ENCODE data around the gene ZFYVE28.

Gene ZFYVE28

DNA sequence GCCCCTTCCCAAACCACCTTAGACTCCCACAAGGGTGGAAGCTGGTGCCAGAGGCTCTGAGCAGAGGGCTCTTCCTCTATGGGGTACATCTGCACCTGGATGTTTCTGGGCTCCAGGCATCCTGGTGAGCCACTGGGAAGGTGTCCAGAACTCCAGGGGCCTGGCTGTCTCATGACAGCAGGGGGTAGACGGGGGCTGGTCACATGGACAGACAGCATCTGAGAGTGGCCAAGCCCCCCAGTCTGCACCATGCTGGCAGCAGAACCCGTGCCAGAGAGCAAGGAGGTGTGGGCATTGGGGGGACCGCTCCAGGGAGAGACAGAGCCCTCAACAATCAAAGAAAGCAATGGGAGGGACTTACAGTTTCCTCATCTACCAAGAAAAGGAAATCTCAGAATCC, 39.5 kb downstream of the ZFYVE28 start:
- Histone ChIP-seq H3K27ac (ENCODE audit: low read length) (no peak overlapping the region), H3K27me3 (ENCODE audit: low read depth, low read length) (no peaks in the 10 kb centered on the region), H3K4me3 (ENCODE audit: low read depth in 1 of 2, low read length in 2 of 2) (no peak overlapping the region), H3K36me3 (ENCODE audit: control insufficient read depth in 1 of 2, insufficient read depth in 2 of 2, low read length in 2 of 2) (no peaks in the 10 kb centered on the region), H3K9me3 (ENCODE audit: control insufficient read depth in 1 of 2, low read length in 2 of 2) (no peaks in the 10 kb centered on the region), H3K4me1 (ENCODE audit: control insufficient read depth in 1 of 2, insufficient read depth in 2 of 2, low read length in 2 of 2) (no peaks in the 10 kb centered on the region)

DNA sequence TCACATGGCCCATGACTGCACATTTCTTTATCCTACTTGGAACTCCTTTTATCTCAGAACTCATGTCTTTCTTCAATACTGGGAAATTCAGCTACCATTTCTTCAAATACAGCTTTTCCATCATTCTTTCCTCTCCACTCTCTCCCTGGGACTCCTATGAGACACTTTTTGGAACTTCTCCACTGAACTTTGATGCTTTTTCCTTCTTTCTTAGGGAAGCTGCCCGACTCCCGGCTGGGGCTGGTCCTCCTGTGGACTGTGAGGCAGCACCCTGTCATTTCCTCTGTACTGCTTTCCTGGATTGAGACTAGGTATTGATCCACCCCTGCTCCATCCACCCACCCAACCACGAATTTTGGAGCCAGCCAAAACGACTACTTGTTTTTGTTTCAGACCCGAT, 40.0 kb downstream of the ZFYVE28 start:
- H3K9me3 ChIP-seq (ENCODE audit: control insufficient read depth in 1 of 2, low read length in 2 of 2), result no peaks in the 10 kb centered on the region
- H3K36me3 ChIP-seq (ENCODE audit: control insufficient read depth in 1 of 2, insufficient read depth in 2 of 2, low read length in 2 of 2), result no peaks in the 10 kb centered on the region
- H3K27me3 ChIP-seq (ENCODE audit: low read depth, low read length), result no peaks in the 10 kb centered on the region
- no peak overlapping the region for H3K4me3 ChIP-seq (ENCODE audit: low read depth in 1 of 2, low read length in 2 of 2)
- no peaks in the 10 kb centered on the region for H3K4me1 ChIP-seq (ENCODE audit: control insufficient read depth in 1 of 2, insufficient read depth in 2 of 2, low read length in 2 of 2)
- no peak overlapping the region for H3K27ac ChIP-seq (ENCODE audit: low read length)

GRCh38 chr4:2377241-2377640, 41.2 kb downstream of the ZFYVE28 start:
- Histone ChIP-seq H3K9me3 (ENCODE audit: control insufficient read depth in 1 of 2, low read length in 2 of 2) (no peaks in the 10 kb centered on the region), H3K36me3 (ENCODE audit: control insufficient read depth in 1 of 2, insufficient read depth in 2 of 2, low read length in 2 of 2) (no peaks in the 10 kb centered on the region), H3K27me3 (ENCODE audit: low read depth, low read length) (no peaks in the 10 kb centered on the region), H3K4me3 (ENCODE audit: low read depth in 1 of 2, low read length in 2 of 2) (no peak overlapping the region), H3K4me1 (ENCODE audit: control insufficient read depth in 1 of 2, insufficient read depth in 2 of 2, low read length in 2 of 2) (no peaks in the 10 kb centered on the region), H3K27ac (ENCODE audit: low read length) (no peak overlapping the region)

DNA sequence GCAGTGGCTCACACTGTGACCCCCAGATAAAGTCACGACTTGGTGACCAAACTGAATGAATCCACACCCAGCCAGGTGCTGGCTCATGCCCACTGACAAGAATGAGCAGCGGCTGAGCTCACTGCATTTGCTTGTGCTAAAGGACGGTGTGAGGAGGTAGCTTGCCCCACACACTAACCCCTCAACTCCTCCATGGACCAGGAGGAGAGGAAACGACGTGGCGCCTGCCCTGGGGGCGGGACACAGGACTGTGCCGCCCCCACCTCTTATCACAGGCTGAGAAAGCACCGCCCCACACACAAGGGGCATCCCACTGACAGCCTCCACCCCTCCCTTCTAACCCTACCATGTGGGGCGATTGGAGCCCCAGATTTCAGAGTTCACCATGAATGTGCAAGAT, 43.0 kb downstream of the ZFYVE28 start:
- no peaks in the 10 kb centered on the region for H3K27me3 ChIP-seq (ENCODE audit: low read depth, low read length)
- no peak overlapping the region for H3K27ac ChIP-seq (ENCODE audit: low read length)
- no peaks in the 10 kb centered on the region for H3K36me3 ChIP-seq (ENCODE audit: control insufficient read depth in 1 of 2, insufficient read depth in 2 of 2, low read length in 2 of 2)
- H3K9me3 ChIP-seq (ENCODE audit: control insufficient read depth in 1 of 2, low read length in 2 of 2), result no peaks in the 10 kb centered on the region
- H3K4me1 ChIP-seq (ENCODE audit: control insufficient read depth in 1 of 2, insufficient read depth in 2 of 2, low read length in 2 of 2), result no peaks in the 10 kb centered on the region
- H3K4me3 ChIP-seq (ENCODE audit: low read depth in 1 of 2, low read length in 2 of 2), result no peak overlapping the region

DNA sequence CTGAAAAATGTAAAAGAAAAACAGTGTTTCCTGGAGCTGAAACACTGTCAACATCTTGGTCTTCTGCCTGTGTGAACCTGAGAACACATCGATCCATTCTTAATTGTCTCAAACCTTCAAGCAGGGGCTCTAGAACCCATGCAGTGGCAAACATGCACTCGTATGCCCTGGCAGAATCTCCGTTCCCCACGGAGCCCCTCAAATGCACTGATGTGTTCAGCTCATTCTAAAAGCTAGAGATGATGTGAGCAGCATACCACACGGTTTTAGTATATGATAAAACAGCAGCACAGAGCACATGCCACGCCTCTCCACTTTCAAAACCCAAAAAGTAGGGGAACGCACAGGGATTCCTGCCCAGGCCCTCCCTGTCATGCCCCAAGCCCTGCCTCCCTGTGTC, 44.9 kb downstream of the ZFYVE28 start:
- H3K36me3 ChIP-seq (ENCODE audit: control insufficient read depth in 1 of 2, insufficient read depth in 2 of 2, low read length in 2 of 2), result no peaks in the 10 kb centered on the region
- no peak overlapping the region for H3K4me3 ChIP-seq (ENCODE audit: low read depth in 1 of 2, low read length in 2 of 2)
- H3K4me1 ChIP-seq (ENCODE audit: control insufficient read depth in 1 of 2, insufficient read depth in 2 of 2, low read length in 2 of 2), result no peaks in the 10 kb centered on the region
- peaks cover 0 to 9% of the 10 kb centered on the region in 2 donors for H3K9me3 ChIP-seq (ENCODE audit: control insufficient read depth in 1 of 2, low read length in 2 of 2)
- no peak overlapping the region for H3K27ac ChIP-seq (ENCODE audit: low read length)
- H3K27me3 ChIP-seq (ENCODE audit: low read depth, low read length), result no peaks in the 10 kb centered on the region

DNA sequence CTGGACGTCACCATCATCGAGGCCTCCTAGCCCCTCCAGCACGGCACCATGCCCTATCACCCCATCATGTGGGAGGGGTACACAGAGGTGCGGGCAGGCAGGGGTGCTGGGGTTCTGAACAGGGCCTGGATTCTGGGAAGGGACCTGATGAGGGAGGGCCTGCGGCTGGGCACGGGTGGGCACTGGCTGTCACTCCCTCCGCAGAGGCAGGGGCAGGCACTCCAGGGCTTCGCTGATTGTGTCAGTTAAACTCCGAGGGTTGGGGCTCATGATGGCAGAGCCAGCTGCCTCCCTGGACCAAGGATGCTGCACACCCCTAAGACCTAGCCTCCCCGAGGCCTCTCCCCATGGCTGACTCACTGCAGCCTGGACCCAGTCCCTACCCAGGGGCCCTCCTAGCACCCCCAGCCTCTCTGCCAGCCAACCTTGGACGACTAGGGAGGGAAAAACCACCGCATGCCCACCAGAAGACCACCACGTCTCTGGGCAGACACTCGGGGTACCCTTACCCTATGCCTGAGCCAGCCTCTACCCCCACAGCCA, 45.9 kb downstream of the ZFYVE28 start:
- no peaks in the 10 kb centered on the region for H3K36me3 ChIP-seq (ENCODE audit: control insufficient read depth in 1 of 2, insufficient read depth in 2 of 2, low read length in 2 of 2)
- no peak overlapping the region for H3K4me3 ChIP-seq (ENCODE audit: low read depth in 1 of 2, low read length in 2 of 2)
- peaks cover 0 to 9% of the 10 kb centered on the region in 2 donors for H3K9me3 ChIP-seq (ENCODE audit: control insufficient read depth in 1 of 2, low read length in 2 of 2)
- no peak overlapping the region for H3K27ac ChIP-seq (ENCODE audit: low read length)
- no peaks in the 10 kb centered on the region for H3K4me1 ChIP-seq (ENCODE audit: control insufficient read depth in 1 of 2, insufficient read depth in 2 of 2, low read length in 2 of 2)
- no peaks in the 10 kb centered on the region for H3K27me3 ChIP-seq (ENCODE audit: low read depth, low read length)

GRCh38 chr4:2371765-2372487, 46.5 kb downstream of the ZFYVE28 start:
- Histone ChIP-seq H3K4me1 (ENCODE audit: control insufficient read depth in 1 of 2, insufficient read depth in 2 of 2, low read length in 2 of 2) (no peaks in the 10 kb centered on the region), H3K27ac (ENCODE audit: low read length) (no peak overlapping the region), H3K36me3 (ENCODE audit: control insufficient read depth in 1 of 2, insufficient read depth in 2 of 2, low read length in 2 of 2) (no peaks in the 10 kb centered on the region), H3K4me3 (ENCODE audit: low read depth in 1 of 2, low read length in 2 of 2) (no peak overlapping the region), H3K9me3 (ENCODE audit: control insufficient read depth in 1 of 2, low read length in 2 of 2) (peaks cover 0 to 9% of the 10 kb centered on the region in 2 donors), H3K27me3 (ENCODE audit: low read depth, low read length) (no peaks in the 10 kb centered on the region)

DNA sequence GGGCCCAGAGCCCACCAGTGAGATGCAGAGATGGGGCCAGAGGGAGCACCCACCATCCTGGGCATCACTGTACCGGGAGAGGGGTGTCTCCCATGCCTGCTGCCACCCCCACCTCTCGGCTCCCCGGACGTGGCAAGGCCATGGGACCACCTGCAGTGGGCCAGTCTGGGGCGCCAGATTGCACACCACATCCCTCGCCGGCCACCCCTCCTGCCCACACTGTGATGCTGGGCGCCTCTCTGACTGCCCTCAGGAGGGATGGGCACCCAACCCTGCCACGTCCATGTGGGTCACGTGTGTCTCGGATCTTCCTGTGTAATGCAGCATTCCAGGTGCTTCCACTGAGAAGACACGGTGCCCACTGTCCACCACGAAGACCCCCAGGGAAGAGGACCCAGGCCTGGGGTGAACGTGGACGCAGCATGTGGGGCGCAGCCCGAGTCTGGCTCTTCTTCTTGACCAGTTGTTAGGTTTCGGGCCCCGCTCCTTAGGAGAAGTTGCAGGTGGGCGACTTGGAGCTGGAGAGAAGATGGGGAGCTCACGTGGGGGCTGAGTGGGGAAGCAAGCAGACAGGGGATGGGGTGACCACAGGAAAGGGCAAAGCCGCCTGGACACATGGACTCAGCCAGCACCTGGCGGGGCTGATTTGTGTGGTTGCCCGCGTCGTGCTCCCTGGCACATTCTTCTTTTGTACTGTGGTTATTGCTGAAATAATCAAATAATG, 47.7 kb downstream of the ZFYVE28 start:
- no peak overlapping the region for H3K27ac ChIP-seq (ENCODE audit: low read length)
- no peak overlapping the region for H3K4me3 ChIP-seq (ENCODE audit: low read depth in 1 of 2, low read length in 2 of 2)
- no peaks in the 10 kb centered on the region for H3K4me1 ChIP-seq (ENCODE audit: control insufficient read depth in 1 of 2, insufficient read depth in 2 of 2, low read length in 2 of 2)
- H3K27me3 ChIP-seq (ENCODE audit: low read depth, low read length), result no peaks in the 10 kb centered on the region
- peaks cover 0 to 9% of the 10 kb centered on the region in 2 donors for H3K9me3 ChIP-seq (ENCODE audit: control insufficient read depth in 1 of 2, low read length in 2 of 2)
- H3K36me3 ChIP-seq (ENCODE audit: control insufficient read depth in 1 of 2, insufficient read depth in 2 of 2, low read length in 2 of 2), result no peaks in the 10 kb centered on the region

DNA sequence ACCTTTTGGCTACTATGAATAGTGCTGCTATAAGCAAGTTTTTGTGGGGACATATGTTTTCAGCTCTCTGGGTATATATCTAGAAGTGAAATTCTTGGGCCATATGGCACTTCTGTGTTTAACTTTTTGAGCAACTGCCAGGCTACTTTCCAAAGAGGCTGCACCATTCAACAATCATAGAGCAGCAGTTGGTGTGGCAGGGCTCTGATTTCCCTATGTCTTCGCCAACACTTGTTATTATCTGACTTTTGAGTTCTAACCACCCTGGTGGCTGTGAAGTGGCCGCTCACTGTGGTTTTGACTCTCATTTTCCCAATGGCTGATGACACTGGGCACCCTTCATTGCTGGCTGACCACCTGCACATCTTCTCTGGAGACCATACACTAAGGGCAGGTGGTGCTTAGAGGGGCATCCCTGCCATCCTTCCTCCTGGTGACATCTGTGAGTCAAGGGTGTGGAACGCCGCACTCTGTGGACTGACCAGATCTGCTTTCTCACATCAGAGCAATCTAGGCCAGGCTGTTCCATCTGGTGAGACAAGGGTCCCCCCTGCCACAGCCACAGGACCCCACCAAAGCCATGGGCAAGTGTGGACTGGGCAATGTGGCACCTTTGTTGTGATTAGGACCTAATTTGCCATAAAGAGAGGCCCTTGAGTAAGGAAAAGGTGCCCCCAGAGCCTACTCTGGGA, 49.6 kb downstream of the ZFYVE28 start:
- Histone ChIP-seq H3K27ac (ENCODE audit: low read length) (no peak overlapping the region), H3K36me3 (ENCODE audit: control insufficient read depth in 1 of 2, insufficient read depth in 2 of 2, low read length in 2 of 2) (no peaks in the 10 kb centered on the region), H3K27me3 (ENCODE audit: low read depth, low read length) (no peaks in the 10 kb centered on the region), H3K9me3 (ENCODE audit: control insufficient read depth in 1 of 2, low read length in 2 of 2) (peaks cover 0 to 9% of the 10 kb centered on the region in 2 donors), H3K4me1 (ENCODE audit: control insufficient read depth in 1 of 2, insufficient read depth in 2 of 2, low read length in 2 of 2) (peaks cover 3 to 10% of the 10 kb centered on the region in 2 donors), H3K4me3 (ENCODE audit: low read depth in 1 of 2, low read length in 2 of 2) (no peak overlapping the region)

- H3K4me3 ChIP-seq (ENCODE audit: low read depth in 1 of 2, low read length in 2 of 2), result no peak overlapping the region
- no peak overlapping the region for H3K27ac ChIP-seq (ENCODE audit: low read length)
- peaks cover 0 to 9% of the 10 kb centered on the region in 2 donors for H3K9me3 ChIP-seq (ENCODE audit: control insufficient read depth in 1 of 2, low read length in 2 of 2)
- H3K36me3 ChIP-seq (ENCODE audit: control insufficient read depth in 1 of 2, insufficient read depth in 2 of 2, low read length in 2 of 2), result no peaks in the 10 kb centered on the region
- no peaks in the 10 kb centered on the region for H3K27me3 ChIP-seq (ENCODE audit: low read depth, low read length)
- peaks cover 3 to 19% of the 10 kb centered on the region in 2 donors for H3K4me1 ChIP-seq (ENCODE audit: control insufficient read depth in 1 of 2, insufficient read depth in 2 of 2, low read length in 2 of 2)
These were observed 50.8 kb downstream of the ZFYVE28 start for GRCh38 chr4:2367626-2368025.
